H1 (cell line): Measurements from ENCODE around the gene CCDC38. TPM values are rescaled to one million over a fixed set of nuclear protein-coding genes. Genes with fewer than 3 reads are reported as not detected.

Experiments
- ASH2L ChIP-seq: fragments of 200-600, 300-600 bp; sonication (generic); IDR thresholded peaks from one replicate; pipeline ENCODE4 v1.7.1; 2017; ENCODE audit warnings: low read length
- BACH1 ChIP-seq: IDR thresholded peaks from 2 replicates; pipeline ENCODE4 v1.6.1; 2012; ENCODE audit warnings: low read length, improper control_type of control experiment
- CTCF ChIP-seq, 3 experiments: IDR thresholded peaks; 1 replicate in 2 of 3; 2 replicates in 1 of 3; pipeline versions ENCODE4 v1.5.1 to v1.6.1; 2011; ENCODE audit warnings: low read length in 3 of 3, mild to moderate bottlenecking in 3 of 3, inconsistent platforms in 2 of 3, low read depth in 1 of 3, moderate library complexity in 1 of 3; ENCODE audit not compliant: insufficient read depth in 1 of 3; ENCODE audit errors: control extremely low read depth in 1 of 3
- FOSL1 ChIP-seq: IDR thresholded peaks from 2 replicates; pipeline ENCODE4 v1.6.1; 2011; ENCODE audit warnings: mild to moderate bottlenecking, low read depth, low read length, moderate library complexity; ENCODE audit not compliant: insufficient read depth
- KDM5A ChIP-seq: fragments of 200-600 bp; IDR thresholded peaks from 2 replicates; pipeline ENCODE4 v1.7.1; 2012; ENCODE audit warnings: mild to moderate bottlenecking, low read length, inconsistent platforms, mixed read lengths
- RBBP5 ChIP-seq: IDR thresholded peaks from 2 replicates; pipeline ENCODE4 v1.7.1; 2012; ENCODE audit warnings: low read depth, mild to moderate bottlenecking, inconsistent platforms, low read length, moderate library complexity, borderline replicate concordance
- SIX5 ChIP-seq: IDR thresholded peaks from 2 replicates; pipeline ENCODE4 v1.6.1; 2011; ENCODE audit warnings: mild to moderate bottlenecking, low read depth, low read length
- SP2 ChIP-seq: IDR thresholded peaks from 2 replicates; pipeline ENCODE4 v1.6.1; 2012; ENCODE audit warnings: mild to moderate bottlenecking, low read length, inconsistent platforms
- polyA plus RNA-seq, 7 experiments: library from polyadenylated mRNA; depleted of rRNA in 3 of 7; stranded (reverse) in 5 of 7; unstranded in 2 of 7; fragments of >200 nt in 5 of 7; fragments of 200-250 nt in 2 of 7; gene quantifications; 1 replicate in 5 of 7; 2 replicates in 1 of 7; 4 replicates in 1 of 7; pipeline versions ENCODE4 v1.2.1 to v1.2.3, GENCODE V29; 2011 to 2013; ENCODE audit warnings: missing spikeins in 2 of 7, mixed read lengths in 2 of 7
- total RNA-seq: library from RNA; stranded (reverse); fragmentation: NEBNext Ultra II Directional; extraction: Animal tissue kit (Norgen Biotek cat#: 25700); gene quantifications from 2 replicates; pipeline ENCODE4 v1.2.1, GENCODE V29; 2021
- TF ChIP-seq, protein P1 (sequence below): fragments of 300-600 bp; sonication (generic); IDR thresholded peaks from 2 replicates; pipeline ENCODE4 v1.7.1; 2012; ENCODE audit warnings: low read length, moderate library complexity, mild to moderate bottlenecking, inconsistent platforms; ENCODE audit not compliant: insufficient replicate concordance

CCDC38 gene
- total and polyA plus RNA-seq, 2 of the 8 experiments (the other 6 are each of a cell fraction or from before 2014, with no cell fraction given): not detected

GRCh38 chr12:95874452-95874851 is 68.0 kb downstream of the CCDC38 start (continued):
- TF ChIP-seq, protein P1, sequence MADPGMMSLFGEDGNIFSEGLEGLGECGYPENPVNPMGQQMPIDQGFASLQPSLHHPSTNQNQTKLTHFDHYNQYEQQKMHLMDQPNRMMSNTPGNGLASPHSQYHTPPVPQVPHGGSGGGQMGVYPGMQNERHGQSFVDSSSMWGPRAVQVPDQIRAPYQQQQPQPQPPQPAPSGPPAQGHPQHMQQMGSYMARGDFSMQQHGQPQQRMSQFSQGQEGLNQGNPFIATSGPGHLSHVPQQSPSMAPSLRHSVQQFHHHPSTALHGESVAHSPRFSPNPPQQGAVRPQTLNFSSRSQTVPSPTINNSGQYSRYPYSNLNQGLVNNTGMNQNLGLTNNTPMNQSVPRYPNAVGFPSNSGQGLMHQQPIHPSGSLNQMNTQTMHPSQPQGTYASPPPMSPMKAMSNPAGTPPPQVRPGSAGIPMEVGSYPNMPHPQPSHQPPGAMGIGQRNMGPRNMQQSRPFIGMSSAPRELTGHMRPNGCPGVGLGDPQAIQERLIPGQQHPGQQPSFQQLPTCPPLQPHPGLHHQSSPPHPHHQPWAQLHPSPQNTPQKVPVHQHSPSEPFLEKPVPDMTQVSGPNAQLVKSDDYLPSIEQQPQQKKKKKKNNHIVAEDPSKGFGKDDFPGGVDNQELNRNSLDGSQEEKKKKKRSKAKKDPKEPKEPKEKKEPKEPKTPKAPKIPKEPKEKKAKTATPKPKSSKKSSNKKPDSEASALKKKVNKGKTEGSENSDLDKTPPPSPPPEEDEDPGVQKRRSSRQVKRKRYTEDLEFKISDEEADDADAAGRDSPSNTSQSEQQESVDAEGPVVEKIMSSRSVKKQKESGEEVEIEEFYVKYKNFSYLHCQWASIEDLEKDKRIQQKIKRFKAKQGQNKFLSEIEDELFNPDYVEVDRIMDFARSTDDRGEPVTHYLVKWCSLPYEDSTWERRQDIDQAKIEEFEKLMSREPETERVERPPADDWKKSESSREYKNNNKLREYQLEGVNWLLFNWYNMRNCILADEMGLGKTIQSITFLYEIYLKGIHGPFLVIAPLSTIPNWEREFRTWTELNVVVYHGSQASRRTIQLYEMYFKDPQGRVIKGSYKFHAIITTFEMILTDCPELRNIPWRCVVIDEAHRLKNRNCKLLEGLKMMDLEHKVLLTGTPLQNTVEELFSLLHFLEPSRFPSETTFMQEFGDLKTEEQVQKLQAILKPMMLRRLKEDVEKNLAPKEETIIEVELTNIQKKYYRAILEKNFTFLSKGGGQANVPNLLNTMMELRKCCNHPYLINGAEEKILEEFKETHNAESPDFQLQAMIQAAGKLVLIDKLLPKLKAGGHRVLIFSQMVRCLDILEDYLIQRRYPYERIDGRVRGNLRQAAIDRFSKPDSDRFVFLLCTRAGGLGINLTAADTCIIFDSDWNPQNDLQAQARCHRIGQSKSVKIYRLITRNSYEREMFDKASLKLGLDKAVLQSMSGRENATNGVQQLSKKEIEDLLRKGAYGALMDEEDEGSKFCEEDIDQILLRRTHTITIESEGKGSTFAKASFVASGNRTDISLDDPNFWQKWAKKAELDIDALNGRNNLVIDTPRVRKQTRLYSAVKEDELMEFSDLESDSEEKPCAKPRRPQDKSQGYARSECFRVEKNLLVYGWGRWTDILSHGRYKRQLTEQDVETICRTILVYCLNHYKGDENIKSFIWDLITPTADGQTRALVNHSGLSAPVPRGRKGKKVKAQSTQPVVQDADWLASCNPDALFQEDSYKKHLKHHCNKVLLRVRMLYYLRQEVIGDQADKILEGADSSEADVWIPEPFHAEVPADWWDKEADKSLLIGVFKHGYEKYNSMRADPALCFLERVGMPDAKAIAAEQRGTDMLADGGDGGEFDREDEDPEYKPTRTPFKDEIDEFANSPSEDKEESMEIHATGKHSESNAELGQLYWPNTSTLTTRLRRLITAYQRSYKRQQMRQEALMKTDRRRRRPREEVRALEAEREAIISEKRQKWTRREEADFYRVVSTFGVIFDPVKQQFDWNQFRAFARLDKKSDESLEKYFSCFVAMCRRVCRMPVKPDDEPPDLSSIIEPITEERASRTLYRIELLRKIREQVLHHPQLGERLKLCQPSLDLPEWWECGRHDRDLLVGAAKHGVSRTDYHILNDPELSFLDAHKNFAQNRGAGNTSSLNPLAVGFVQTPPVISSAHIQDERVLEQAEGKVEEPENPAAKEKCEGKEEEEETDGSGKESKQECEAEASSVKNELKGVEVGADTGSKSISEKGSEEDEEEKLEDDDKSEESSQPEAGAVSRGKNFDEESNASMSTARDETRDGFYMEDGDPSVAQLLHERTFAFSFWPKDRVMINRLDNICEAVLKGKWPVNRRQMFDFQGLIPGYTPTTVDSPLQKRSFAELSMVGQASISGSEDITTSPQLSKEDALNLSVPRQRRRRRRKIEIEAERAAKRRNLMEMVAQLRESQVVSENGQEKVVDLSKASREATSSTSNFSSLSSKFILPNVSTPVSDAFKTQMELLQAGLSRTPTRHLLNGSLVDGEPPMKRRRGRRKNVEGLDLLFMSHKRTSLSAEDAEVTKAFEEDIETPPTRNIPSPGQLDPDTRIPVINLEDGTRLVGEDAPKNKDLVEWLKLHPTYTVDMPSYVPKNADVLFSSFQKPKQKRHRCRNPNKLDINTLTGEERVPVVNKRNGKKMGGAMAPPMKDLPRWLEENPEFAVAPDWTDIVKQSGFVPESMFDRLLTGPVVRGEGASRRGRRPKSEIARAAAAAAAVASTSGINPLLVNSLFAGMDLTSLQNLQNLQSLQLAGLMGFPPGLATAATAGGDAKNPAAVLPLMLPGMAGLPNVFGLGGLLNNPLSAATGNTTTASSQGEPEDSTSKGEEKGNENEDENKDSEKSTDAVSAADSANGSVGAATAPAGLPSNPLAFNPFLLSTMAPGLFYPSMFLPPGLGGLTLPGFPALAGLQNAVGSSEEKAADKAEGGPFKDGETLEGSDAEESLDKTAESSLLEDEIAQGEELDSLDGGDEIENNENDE: no peak
- no peak for TF ChIP-seq RBBP5
- TF ChIP-seq SP2: no peak
- peak in 2 of 3 experiments; percentile 24 to 32; a peak in 2 of 4 replicates for TF ChIP-seq CTCF (IDR thresholded peaks at IDR 0.05; ENCODE audit: control extremely low read depth in 1 of 3, insufficient read depth in 1 of 3, low read depth in 1 of 3, low read length in 3 of 3)
- TF ChIP-seq ASH2L: no peak
- no peak for TF ChIP-seq SIX5
- no peak for TF ChIP-seq FOSL1
- TF ChIP-seq KDM5A: no peak
- peak; percentile 29; the same call in 1 of the 2 replicates for TF ChIP-seq BACH1
